ENCODE data around the gene FLYWCH1. TPM values are rescaled to one million over a fixed set of nuclear protein-coding genes. Genes with fewer than 3 reads are reported as not detected.

Gene FLYWCH1
- polyA plus RNA-seq, 1 experiment = 25.4 TPM

- CTCF ChIA-PET = interaction anchor here (1.0 to 1.9 kb wide), 2 partner anchors 8 to 39 kb away, joined by 3 to 5 read pairs; no protein-coding TSS in a partner anchor
- POLR2A ChIA-PET = no interaction called here
- no peak overlapping the region for H3K4me3 ChIP-seq (ENCODE audit: low read depth, low read length)
Observed at GRCh38 chr16:2992383-2993081, 80.8 kb downstream of the FLYWCH1 start.

GRCh38 chr16:2996298-2996697 lies 84.6 kb downstream of the FLYWCH1 start:
- Histone ChIP-seq H3K27me3 (ENCODE audit: control insufficient read depth, insufficient read depth, low read length) (peaks cover 7% of the 10 kb centered on the region), H3K36me3 (ENCODE audit: control insufficient read depth, insufficient read depth, low read length) (no peaks in the 10 kb centered on the region), H3K4me3 (ENCODE audit: low read depth, low read length) (no peak overlapping the region)
- ChIA-PET POLR2A (no interaction called here), CTCF (interaction anchor here (1.0 kb wide), 1 partner anchor 32 kb away, joined by 4 read pairs; no protein-coding TSS in a partner anchor)
- no peak for DNase-seq (ENCODE audit: low read depth)
- TF ChIP-seq CTCF (IDR thresholded peaks at IDR 0.05; ENCODE audit: insufficient read depth, low read depth, low read length) = no peak

More at GRCh38 chr16:2992383-2993081, 80.8 kb downstream of the FLYWCH1 start:
- no peak for TF ChIP-seq CTCF (IDR thresholded peaks at IDR 0.05; ENCODE audit: insufficient read depth, low read depth, low read length)
- Histone ChIP-seq H3K27me3 (ENCODE audit: control insufficient read depth, insufficient read depth, low read length) (peaks cover 10% of the 10 kb centered on the region), H3K36me3 (ENCODE audit: control insufficient read depth, insufficient read depth, low read length) (no peaks in the 10 kb centered on the region)
- no peak for DNase-seq (ENCODE audit: low read depth)

- ChIA-PET POLR2A (no interaction called here), CTCF (interaction anchor here (0.8 to 2.0 kb wide), 3 partner anchors 19 to 31 kb away, joined by 3 to 8 read pairs (median 4); no protein-coding TSS in a partner anchor)
- no peak for DNase-seq (ENCODE audit: low read depth)
Observed at GRCh38 chr16:2999929-3000328, 88.2 kb downstream of the FLYWCH1 start.

GRCh38 chr16:3000540-3000939 lies 88.8 kb downstream of the FLYWCH1 start:
- no peak for TF ChIP-seq CTCF (IDR thresholded peaks at IDR 0.05; ENCODE audit: insufficient read depth, low read depth, low read length)
- no peak for DNase-seq (ENCODE audit: low read depth)
- Histone ChIP-seq H3K4me3 (ENCODE audit: low read depth, low read length) (no peak overlapping the region), H3K36me3 (ENCODE audit: control insufficient read depth, insufficient read depth, low read length) (no peaks in the 10 kb centered on the region), H3K27me3 (ENCODE audit: control insufficient read depth, insufficient read depth, low read length) (peaks cover 7% of the 10 kb centered on the region)
- ChIA-PET CTCF (interaction anchor here (0.8 to 2.2 kb wide), 5 partner anchors 9 to 31 kb away, joined by 3 to 17 read pairs (median 4); no protein-coding TSS in a partner anchor), POLR2A (no interaction called here)

More at GRCh38 chr16:2999929-3000328, 88.2 kb downstream of the FLYWCH1 start:
- TF ChIP-seq CTCF (IDR thresholded peaks at IDR 0.05; ENCODE audit: insufficient read depth, low read depth, low read length) = no peak
- no peak overlapping the region for H3K4me3 ChIP-seq (ENCODE audit: low read depth, low read length)
- H3K36me3 ChIP-seq (ENCODE audit: control insufficient read depth, insufficient read depth, low read length) = no peaks in the 10 kb centered on the region
- peaks cover 7% of the 10 kb centered on the region for H3K27me3 ChIP-seq (ENCODE audit: control insufficient read depth, insufficient read depth, low read length)

Small RNA genes within 50 kb of the gene (small RNA-seq; reads per million reads assigned to genes)
- gene LINC00514 (ENCODE audit: insufficient read length, low read depth, low replicate concordance) = not detected

Other genes with a start within 250 kb of the FLYWCH1 start
- gene KCTD5, start 229.4 kb upstream of the FLYWCH1 start, polyA plus RNA-seq (2011; rRNA removed) = 25.4 and 34.5 TPM in 2 replicates
- gene PRSS27, start 191.7 kb upstream of the FLYWCH1 start, polyA plus RNA-seq (2011; rRNA removed) = 0.81 and 0.97 TPM in 2 replicates
- gene SRRM2, start 159.3 kb upstream of the FLYWCH1 start, polyA plus RNA-seq (2011; rRNA removed) = 72.6 and 105 TPM in 2 replicates
- gene ELOB, start 134.7 kb upstream of the FLYWCH1 start, polyA plus RNA-seq (2011; rRNA removed) = 212 and 215 TPM in 2 replicates
- gene PRSS33, start 124.4 kb upstream of the FLYWCH1 start, polyA plus RNA-seq (2011; rRNA removed) = not detected in 2 replicates
- not detected in 2 replicates for gene PRSS41, start 113.5 kb upstream of the FLYWCH1 start, polyA plus RNA-seq (2011; rRNA removed)
- gene PRSS21, start 94.7 kb upstream of the FLYWCH1 start, polyA plus RNA-seq (2011; rRNA removed) = 0.13 TPM in 1 of 2 replicates, not detected in the other
- gene ZG16B, start 81.6 kb upstream of the FLYWCH1 start, polyA plus RNA-seq (2011; rRNA removed) = 0.10 TPM in 2 replicates
- not detected in 2 replicates for gene PRSS22, start 53.8 kb upstream of the FLYWCH1 start, polyA plus RNA-seq (2011; rRNA removed)
- 25.6 and 39.9 TPM in 2 replicates for gene FLYWCH2, start 28.7 kb upstream of the FLYWCH1 start, polyA plus RNA-seq (2011; rRNA removed)
- gene KREMEN2, start 52.3 kb downstream of the FLYWCH1 start, polyA plus RNA-seq (2011; rRNA removed) = not detected in 2 replicates
- gene PAQR4, start 57.4 kb downstream of the FLYWCH1 start, polyA plus RNA-seq (2011; rRNA removed) = 2.7 and 4.4 TPM in 2 replicates
- 3.6 and 6.9 TPM in 2 replicates for gene PKMYT1, start 68.5 kb downstream of the FLYWCH1 start, polyA plus RNA-seq (2011; rRNA removed)
- gene CLDN9, start 101.0 kb downstream of the FLYWCH1 start, polyA plus RNA-seq (2011; rRNA removed) = not detected in 2 replicates
- 0.12 TPM in 1 of 2 replicates, not detected in the other for gene CLDN6, start 106.3 kb downstream of the FLYWCH1 start, polyA plus RNA-seq (2011; rRNA removed)
- 218 and 282 TPM in 2 replicates for gene TNFRSF12A, start 108.4 kb downstream of the FLYWCH1 start, polyA plus RNA-seq (2011; rRNA removed)
- 26.2 and 33.7 TPM in 2 replicates for gene HCFC1R1, start 112.0 kb downstream of the FLYWCH1 start, polyA plus RNA-seq (2011; rRNA removed)
- gene THOC6, start 112.1 kb downstream of the FLYWCH1 start, polyA plus RNA-seq (2011; rRNA removed) = 11.0 and 20.5 TPM in 2 replicates
- gene BICDL2, start 125.0 kb downstream of the FLYWCH1 start, polyA plus RNA-seq (2011; rRNA removed) = 0.04 and 0.09 TPM in 2 replicates
- gene MMP25, start 134.6 kb downstream of the FLYWCH1 start, polyA plus RNA-seq (2011; rRNA removed) = 0.01 and 0.02 TPM in 2 replicates
- 11.3 and 18.1 TPM in 2 replicates for gene IL32, start 153.7 kb downstream of the FLYWCH1 start, polyA plus RNA-seq (2011; rRNA removed)
- gene ZSCAN10, start 187.4 kb downstream of the FLYWCH1 start, polyA plus RNA-seq (2011; rRNA removed) = not detected in 2 replicates
- gene ZNF205, start 200.7 kb downstream of the FLYWCH1 start, polyA plus RNA-seq (2011; rRNA removed) = 4.2 and 9.0 TPM in 2 replicates
- gene ZNF213, start 223.1 kb downstream of the FLYWCH1 start, polyA plus RNA-seq (2011; rRNA removed) = 0.63 and 0.77 TPM in 2 replicates

Measured in BJ (cell line).